ENCODE measurements around the gene ARSG. TPM values are rescaled to one million over a fixed set of nuclear protein-coding genes. Genes with fewer than 3 reads are reported as not detected.

ARSG gene
- total and polyA plus RNA-seq, 9 of the 15 experiments (the other 6 are each of a cell fraction or from before 2014, with no cell fraction given): 1.0 to 5.6 (median 1.8) TPM

DNA sequence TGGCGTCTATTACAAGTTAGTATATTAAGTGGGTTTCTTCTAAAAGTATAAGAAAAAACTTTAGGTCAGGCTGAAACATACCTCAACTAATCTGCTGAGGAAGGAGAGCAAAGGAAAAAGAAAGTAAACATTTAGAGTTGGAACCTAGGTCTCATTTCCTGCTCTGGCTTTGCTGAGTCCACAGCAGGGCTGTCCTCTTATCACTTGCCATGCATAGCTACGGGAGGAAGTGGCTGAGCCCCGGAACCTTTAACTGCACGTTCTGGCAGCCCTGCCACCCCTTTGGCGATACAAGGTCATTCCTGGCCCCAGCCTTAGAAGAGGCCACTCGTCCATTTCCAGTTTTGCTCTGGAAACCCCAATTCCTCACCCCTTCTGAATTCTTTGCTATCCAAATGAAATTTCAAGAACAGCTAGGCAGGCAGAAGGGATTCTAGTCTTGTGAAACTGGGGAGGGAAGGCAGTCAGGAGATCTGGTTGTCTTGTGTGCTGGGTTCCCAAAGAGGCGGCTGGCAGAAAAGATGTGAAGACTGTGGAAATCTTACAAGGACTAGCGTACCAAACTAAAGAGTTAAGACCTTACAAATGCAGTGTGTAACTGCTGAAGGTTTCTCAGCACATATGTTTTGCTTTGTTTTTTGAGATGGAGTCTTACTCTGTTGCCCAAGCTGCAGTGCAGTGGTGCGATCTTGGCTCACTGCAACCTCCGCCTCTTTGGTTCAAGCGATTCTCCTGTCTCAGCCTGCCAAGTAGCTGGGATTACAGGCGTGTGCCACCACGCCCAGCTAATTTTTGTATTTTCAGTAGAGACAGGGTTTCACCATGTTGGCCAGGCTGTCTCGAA lies 146.9 kb downstream of the ARSG start (continued):
- TF ChIP-seq, protein P1, sequence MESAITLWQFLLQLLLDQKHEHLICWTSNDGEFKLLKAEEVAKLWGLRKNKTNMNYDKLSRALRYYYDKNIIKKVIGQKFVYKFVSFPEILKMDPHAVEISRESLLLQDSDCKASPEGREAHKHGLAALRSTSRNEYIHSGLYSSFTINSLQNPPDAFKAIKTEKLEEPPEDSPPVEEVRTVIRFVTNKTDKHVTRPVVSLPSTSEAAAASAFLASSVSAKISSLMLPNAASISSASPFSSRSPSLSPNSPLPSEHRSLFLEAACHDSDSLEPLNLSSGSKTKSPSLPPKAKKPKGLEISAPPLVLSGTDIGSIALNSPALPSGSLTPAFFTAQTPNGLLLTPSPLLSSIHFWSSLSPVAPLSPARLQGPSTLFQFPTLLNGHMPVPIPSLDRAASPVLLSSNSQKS (CRISPR knock-in tag; IDR thresholded peaks at IDR 0.05): no peak
- TF ChIP-seq PCBP1 (IDR thresholded peaks at IDR 0.05; ENCODE audit: low read depth, low read length, poor library complexity, severe bottlenecking): no peak
- peak; percentile 66; the same call in 1 of the 2 replicates for TF ChIP-seq POLR2H (tag; IDR thresholded peaks at IDR 0.05; ENCODE audit: low read depth)
- TF ChIP-seq ZNF57 (CRISPR knock-in tag; IDR thresholded peaks at IDR 0.05): no peak
- TF ChIP-seq ZNF197 (CRISPR knock-in tag; IDR thresholded peaks at IDR 0.05; ENCODE audit: low read depth): peak; percentile 58; the same call in 1 of the 2 replicates
- TF ChIP-seq ZNF311 (CRISPR knock-in tag; IDR thresholded peaks at IDR 0.05): no peak; the same call in 1 of the 2 replicates
- no peak for TF ChIP-seq PPARD (CRISPR knock-in tag; IDR thresholded peaks at IDR 0.05)
- TF ChIP-seq BDP1 (IDR thresholded peaks at IDR 0.05; ENCODE audit: insufficient read depth, insufficient read length): no peak
- TF ChIP-seq ZNF75A (CRISPR knock-in tag; IDR thresholded peaks at IDR 0.05): no peak
- TF ChIP-seq, protein P2, sequence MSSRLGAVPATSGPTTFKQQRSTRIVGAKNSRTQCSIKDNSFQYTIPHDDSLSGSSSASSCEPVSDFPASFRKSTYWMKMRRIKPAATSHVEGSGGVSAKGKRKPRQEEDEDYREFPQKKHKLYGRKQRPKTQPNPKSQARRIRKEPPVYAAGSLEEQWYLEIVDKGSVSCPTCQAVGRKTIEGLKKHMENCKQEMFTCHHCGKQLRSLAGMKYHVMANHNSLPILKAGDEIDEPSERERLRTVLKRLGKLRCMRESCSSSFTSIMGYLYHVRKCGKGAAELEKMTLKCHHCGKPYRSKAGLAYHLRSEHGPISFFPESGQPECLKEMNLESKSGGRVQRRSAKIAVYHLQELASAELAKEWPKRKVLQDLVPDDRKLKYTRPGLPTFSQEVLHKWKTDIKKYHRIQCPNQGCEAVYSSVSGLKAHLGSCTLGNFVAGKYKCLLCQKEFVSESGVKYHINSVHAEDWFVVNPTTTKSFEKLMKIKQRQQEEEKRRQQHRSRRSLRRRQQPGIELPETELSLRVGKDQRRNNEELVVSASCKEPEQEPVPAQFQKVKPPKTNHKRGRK (tag; IDR thresholded peaks at IDR 0.05): no peak
- no peak for TF ChIP-seq RFX5 (IDR thresholded peaks at IDR 0.05; ENCODE audit: low read depth, low read length)
- no peak for TF ChIP-seq STAT5B (CRISPR knock-in tag; IDR thresholded peaks at IDR 0.05)
- TF ChIP-seq ZNF354B (CRISPR knock-in tag; IDR thresholded peaks at IDR 0.05): no peak
- no peak for TF ChIP-seq LCOR (CRISPR knock-in tag; IDR thresholded peaks at IDR 0.05)
- TF ChIP-seq, protein P3, sequence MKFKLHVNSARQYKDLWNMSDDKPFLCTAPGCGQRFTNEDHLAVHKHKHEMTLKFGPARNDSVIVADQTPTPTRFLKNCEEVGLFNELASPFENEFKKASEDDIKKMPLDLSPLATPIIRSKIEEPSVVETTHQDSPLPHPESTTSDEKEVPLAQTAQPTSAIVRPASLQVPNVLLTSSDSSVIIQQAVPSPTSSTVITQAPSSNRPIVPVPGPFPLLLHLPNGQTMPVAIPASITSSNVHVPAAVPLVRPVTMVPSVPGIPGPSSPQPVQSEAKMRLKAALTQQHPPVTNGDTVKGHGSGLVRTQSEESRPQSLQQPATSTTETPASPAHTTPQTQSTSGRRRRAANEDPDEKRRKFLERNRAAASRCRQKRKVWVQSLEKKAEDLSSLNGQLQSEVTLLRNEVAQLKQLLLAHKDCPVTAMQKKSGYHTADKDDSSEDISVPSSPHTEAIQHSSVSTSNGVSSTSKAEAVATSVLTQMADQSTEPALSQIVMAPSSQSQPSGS (CRISPR knock-in tag; IDR thresholded peaks at IDR 0.05): no peak
- TF ChIP-seq NR2C2 (CRISPR knock-in tag; IDR thresholded peaks at IDR 0.05): no peak
- TF ChIP-seq NR2C2 (tag; IDR thresholded peaks at IDR 0.05): peak; percentile 87
- TF ChIP-seq, protein P4, sequence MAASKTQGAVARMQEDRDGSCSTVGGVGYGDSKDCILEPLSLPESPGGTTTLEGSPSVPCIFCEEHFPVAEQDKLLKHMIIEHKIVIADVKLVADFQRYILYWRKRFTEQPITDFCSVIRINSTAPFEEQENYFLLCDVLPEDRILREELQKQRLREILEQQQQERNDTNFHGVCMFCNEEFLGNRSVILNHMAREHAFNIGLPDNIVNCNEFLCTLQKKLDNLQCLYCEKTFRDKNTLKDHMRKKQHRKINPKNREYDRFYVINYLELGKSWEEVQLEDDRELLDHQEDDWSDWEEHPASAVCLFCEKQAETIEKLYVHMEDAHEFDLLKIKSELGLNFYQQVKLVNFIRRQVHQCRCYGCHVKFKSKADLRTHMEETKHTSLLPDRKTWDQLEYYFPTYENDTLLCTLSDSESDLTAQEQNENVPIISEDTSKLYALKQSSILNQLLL (CRISPR knock-in tag; IDR thresholded peaks at IDR 0.05; ENCODE audit: borderline replicate concordance): no peak
- TF ChIP-seq HNRNPK (IDR thresholded peaks at IDR 0.05; ENCODE audit: low read depth, low read length, poor library complexity, severe bottlenecking): no peak
- no peak for TF ChIP-seq CAMTA2 (CRISPR knock-in tag; conservative IDR thresholded peaks at IDR 0.05)
- TF ChIP-seq ETV1 (tag; conservative IDR thresholded peaks at IDR 0.05; ENCODE audit: low read depth): peak; percentile 97
- TF ChIP-seq POLR2G (IDR thresholded peaks at IDR 0.05; ENCODE audit: low read depth, low read length): no peak
- no peak for TF ChIP-seq NELFE (IDR thresholded peaks at IDR 0.05; ENCODE audit: insufficient read depth, insufficient read length)
- no peak for TF ChIP-seq ZFP1 (CRISPR knock-in tag; IDR thresholded peaks at IDR 0.05)
